Omental fat pad (tissue), 4 donors: ENCODE data around the gene NXF2B. TPM values are rescaled to one million over a fixed set of nuclear protein-coding genes. Genes with fewer than 3 reads are reported as not detected.

ENCODE experiments used
- ATAC-seq: fragments of 150-250 bp; one replicate; pipeline ENCODE4 v1.9.1; 2016; ENCODE audit warnings: mild to moderate bottlenecking, moderate library complexity; ENCODE audit not compliant: low FRiP score
- DNase-seq: peaks from one replicate; pipeline ENCODE4 v3.0.0-alpha.2; 2019; ENCODE audit warnings: low spot score
- total RNA-seq, 4 donors: library from RNA; depleted of rRNA; stranded (reverse); fragments of >200 nt; gene quantifications; one replicate each; pipeline ENCODE4 v1.1.0, GENCODE V29; 2016
- TF ChIP-seq, protein P1 (sequence below), 3 donors: fragments of 450-650 bp; IDR thresholded peaks; one replicate each; pipeline ENCODE4 v1.5.1; 2016 to 2017; ENCODE audit warnings: antibody characterized with exemption in 3 of 3, mild to moderate bottlenecking in 3 of 3, moderate library complexity in 2 of 3

NXF2B gene
- total RNA-seq, 4 donors from 2014 or later, result not detected

DNA sequence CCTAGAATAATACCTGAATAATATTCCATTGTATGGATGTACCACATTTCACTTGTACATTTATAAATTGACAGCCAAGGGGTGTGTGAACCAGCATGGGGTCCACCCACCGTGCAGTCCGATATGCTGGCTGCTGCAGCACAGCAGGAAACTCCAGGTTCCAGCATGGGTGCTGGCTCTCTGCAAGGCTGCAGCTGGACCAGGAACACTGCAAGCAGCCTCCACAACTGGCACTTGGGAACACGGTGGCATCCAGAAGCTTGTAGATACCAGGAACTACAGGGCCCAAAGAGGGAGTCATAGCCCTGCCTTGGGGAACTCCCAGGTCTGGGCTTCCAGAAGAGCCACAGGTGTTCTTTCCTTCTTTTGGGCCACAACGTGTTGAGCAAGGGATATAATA is 101.6 kb downstream of the NXF2B start:
- no peak for ATAC-seq
- DNase-seq, result no peak
- TF ChIP-seq, protein P1, sequence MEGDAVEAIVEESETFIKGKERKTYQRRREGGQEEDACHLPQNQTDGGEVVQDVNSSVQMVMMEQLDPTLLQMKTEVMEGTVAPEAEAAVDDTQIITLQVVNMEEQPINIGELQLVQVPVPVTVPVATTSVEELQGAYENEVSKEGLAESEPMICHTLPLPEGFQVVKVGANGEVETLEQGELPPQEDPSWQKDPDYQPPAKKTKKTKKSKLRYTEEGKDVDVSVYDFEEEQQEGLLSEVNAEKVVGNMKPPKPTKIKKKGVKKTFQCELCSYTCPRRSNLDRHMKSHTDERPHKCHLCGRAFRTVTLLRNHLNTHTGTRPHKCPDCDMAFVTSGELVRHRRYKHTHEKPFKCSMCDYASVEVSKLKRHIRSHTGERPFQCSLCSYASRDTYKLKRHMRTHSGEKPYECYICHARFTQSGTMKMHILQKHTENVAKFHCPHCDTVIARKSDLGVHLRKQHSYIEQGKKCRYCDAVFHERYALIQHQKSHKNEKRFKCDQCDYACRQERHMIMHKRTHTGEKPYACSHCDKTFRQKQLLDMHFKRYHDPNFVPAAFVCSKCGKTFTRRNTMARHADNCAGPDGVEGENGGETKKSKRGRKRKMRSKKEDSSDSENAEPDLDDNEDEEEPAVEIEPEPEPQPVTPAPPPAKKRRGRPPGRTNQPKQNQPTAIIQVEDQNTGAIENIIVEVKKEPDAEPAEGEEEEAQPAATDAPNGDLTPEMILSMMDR (IDR thresholded peaks at IDR 0.05), result no peak

Other genes with a start within 250 kb of the NXF2B start
- not detected for gene TCP11X1, start 224.7 kb downstream of the NXF2B start, total RNA-seq
- gene NXF2, start 192.8 kb downstream of the NXF2B start, total RNA-seq, result not detected
- gene TCP11X2, start 31.8 kb upstream of the NXF2B start, total RNA-seq, result not detected
- not detected for gene TMSB15A, start 76.7 kb upstream of the NXF2B start, total RNA-seq
- gene ARMCX5, start 159.5 kb upstream of the NXF2B start, total RNA-seq, result 10 to 100 TPM in 1 of 4 donors, 1 to 10 TPM in 3; 8.4 to 16.6 (median 9.4) TPM
- 1 to 10 TPM; 4.1 to 9.1 (median 6.7) TPM for gene GPRASP1, start 211.5 kb upstream of the NXF2B start, total RNA-seq